DOHH2 (cell line): Measurements from ENCODE around the gene GDPGP1.

ENCODE experiments used
- CTCF ChIP-seq: fragments of 200-600 bp; sonication (generic); IDR thresholded peaks from one replicate; pipeline ENCODE4 v1.5.1; 2014; ENCODE audit warnings: antibody characterized with exemption, mild to moderate bottlenecking, low read depth, low read length; ENCODE audit not compliant: poor library complexity, severe bottlenecking
- EZH2phosphoT487 ChIP-seq: fragments of 200-600 bp; sonication (generic); IDR thresholded peaks from 2 replicates; pipeline ENCODE4 v1.6.1; 2017; ENCODE audit warnings: borderline replicate concordance, mild to moderate bottlenecking, antibody characterized with exemption, low read length, moderate library complexity, mixed read lengths

GRCh38 chr15:90294159-90294558 is 60.1 kb downstream of the GDPGP1 start:
- TF ChIP-seq CTCF (no peak), EZH2phosphoT487 (no peak)
